Caco-2 (cell line): ENCODE results near the gene BMP6. TPM values are rescaled to one million over a fixed set of nuclear protein-coding genes. Genes with fewer than 3 reads are reported as not detected.

Experiments
- BruUV-seq: library from RNA; stranded (reverse); fragments of 400-500 nt; replicated peaks from 2 replicates; lab custom pipeline; 2021; lab: Mats Ljungman, UMichigan
- CTCF ChIA-PET: fragments of 300-600 bp; sonication (Branson Sonifier 250); formaldehyde crosslinking; loops from one replicate; lab custom pipeline; 2022; ENCODE audit warnings: antibody characterized with exemption; lab: Charles Lee
- POLR2A ChIA-PET: fragments of 300-600 bp; sonication (Branson Sonifier 250); formaldehyde crosslinking; loops from one replicate; lab custom pipeline; 2022; ENCODE audit warnings: antibody characterized with exemption; lab: Charles Lee
- DNase-seq, 2 experiments: peaks; one replicate each; pipeline versions ENCODE4 v3.0.0 to v3.0.0-alpha.2; 2020 to 2022
- H3K27me3 ChIP-seq: replicated peaks from 2 replicates; pipeline ENCODE4 v1.6.0; 2011; ENCODE audit warnings: low read length; ENCODE audit not compliant: control insufficient read depth, insufficient read depth
- H3K36me3 ChIP-seq: 2 replicates; pipeline ENCODE4 v1.5.1; 2011; ENCODE audit warnings: low read length; ENCODE audit not compliant: control insufficient read depth, insufficient read depth
- H3K4me1 ChIP-seq: fragments of 250-450 bp; sonication (Bioruptor Pico); 2 replicates; pipeline ENCODE4 v1.5.1; 2020; ENCODE audit warnings: mild to moderate bottlenecking
- H3K4me3 ChIP-seq: 2 replicates; pipeline ENCODE4 v1.5.1; 2011; ENCODE audit warnings: low read depth, mild to moderate bottlenecking, control low read depth, low read length
- H3K9me3 ChIP-seq: fragments of 250-450 bp; sonication (Bioruptor Pico); 2 replicates; pipeline ENCODE4 v1.5.1; 2020; ENCODE audit warnings: mild to moderate bottlenecking, moderate library complexity
- H3K27ac Mint-ChIP-seq: one replicate; pipeline ENCODE4 v1.8.0; 2022; ENCODE audit warnings: mixed read lengths; ENCODE audit not compliant: unreplicated experiment
- H3K27me3 Mint-ChIP-seq: one replicate; pipeline ENCODE4 v1.8.0; 2022; ENCODE audit warnings: mixed read lengths; ENCODE audit not compliant: insufficient read depth, unreplicated experiment
- H3K36me3 Mint-ChIP-seq: one replicate; pipeline ENCODE4 v1.8.0; 2022; ENCODE audit warnings: mild to moderate bottlenecking, mixed read lengths; ENCODE audit not compliant: insufficient read depth, unreplicated experiment
- H3K4me1 Mint-ChIP-seq: one replicate; pipeline ENCODE4 v1.8.0; 2022; ENCODE audit warnings: low read depth, mixed read lengths; ENCODE audit not compliant: unreplicated experiment
- H3K4me3 Mint-ChIP-seq: one replicate; pipeline ENCODE4 v1.8.0; 2022; ENCODE audit warnings: mild to moderate bottlenecking, moderate library complexity, mixed read lengths; ENCODE audit not compliant: unreplicated experiment
- H3K9me3 Mint-ChIP-seq: one replicate; pipeline ENCODE4 v1.8.0; 2022; ENCODE audit warnings: mixed read lengths; ENCODE audit not compliant: unreplicated experiment
- intact Hi-C: fragments of 100-400 bp; cut with micrococcal nuclease; formaldehyde crosslinking; loops from one replicate; pipeline ENCODE4 v1.10.0; 2022; ENCODE audit not compliant: unreplicated experiment
- total RNA-seq: library from RNA; stranded (reverse); gene quantifications from 2 replicates; pipeline ENCODE4 v1.2.3, GENCODE V29; 2022
- TF ChIP-seq, protein P1 (sequence below), 2 experiments: fragments of 200-600 bp in 1 of 2; IDR thresholded peaks; 1 replicate in 1 of 2; 2 replicates in 1 of 2; pipeline versions ENCODE4 v1.5.1 to v1.8.0; 2011 to 2022; ENCODE audit warnings: antibody characterized with exemption in 1 of 2, control low read depth in 1 of 2, inconsistent platforms in 1 of 2, low read depth in 1 of 2, low read length in 1 of 2, mild to moderate bottlenecking in 1 of 2, moderate library complexity in 1 of 2; ENCODE audit not compliant: insufficient read depth in 1 of 2, severe bottlenecking in 1 of 2, unreplicated experiment in 1 of 2

BMP6 gene
- total RNA-seq, 1 experiment from 2014 or later: 0.61 TPM

DNA sequence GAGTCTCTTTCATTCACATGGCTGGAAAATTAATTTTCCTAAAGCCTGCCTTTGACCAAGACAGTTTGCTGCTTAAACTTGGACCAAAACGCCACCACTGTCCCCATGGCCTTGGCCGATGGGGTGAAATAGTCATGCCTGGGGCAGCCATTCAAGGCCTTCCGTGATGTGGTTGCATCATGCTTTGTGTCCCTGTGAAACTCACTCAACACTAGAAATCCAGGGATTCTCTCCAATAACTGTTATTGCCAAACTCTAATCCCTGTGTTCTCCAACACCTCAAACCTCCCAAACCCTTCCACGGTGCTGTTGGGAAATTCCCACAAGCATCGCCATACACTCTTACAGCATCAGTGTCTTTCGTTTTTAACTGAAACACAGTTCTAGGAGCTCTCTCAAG, 186.1 kb downstream of the BMP6 start:
- Mint-ChIP-seq H3K27ac (no peak overlapping the region), H3K9me3 (no peaks in the 10 kb centered on the region), H3K4me3 (no peak overlapping the region), H3K4me1 (no peaks in the 10 kb centered on the region), H3K36me3 (no peaks in the 10 kb centered on the region), H3K27me3 (no peaks in the 10 kb centered on the region)
- no peaks in the 10 kb centered on the region for H3K27me3 ChIP-seq
- BruUV-seq: no TSS peak
- H3K4me1 ChIP-seq: peaks cover 5% of the 10 kb centered on the region; the same call in 1 of the 2 replicates
- H3K9me3 ChIP-seq: no peaks in the 10 kb centered on the region
- H3K36me3 ChIP-seq: no peaks in the 10 kb centered on the region
- intact Hi-C loops: loop anchor here (5.0 to 10.0 kb wide), 2 partner anchors 80 to 187 kb away; partner anchors contain the start of gene BMP6
- CTCF ChIA-PET: no interaction called here
- POLR2A ChIA-PET: no interaction called here
- TF ChIP-seq, protein P1, sequence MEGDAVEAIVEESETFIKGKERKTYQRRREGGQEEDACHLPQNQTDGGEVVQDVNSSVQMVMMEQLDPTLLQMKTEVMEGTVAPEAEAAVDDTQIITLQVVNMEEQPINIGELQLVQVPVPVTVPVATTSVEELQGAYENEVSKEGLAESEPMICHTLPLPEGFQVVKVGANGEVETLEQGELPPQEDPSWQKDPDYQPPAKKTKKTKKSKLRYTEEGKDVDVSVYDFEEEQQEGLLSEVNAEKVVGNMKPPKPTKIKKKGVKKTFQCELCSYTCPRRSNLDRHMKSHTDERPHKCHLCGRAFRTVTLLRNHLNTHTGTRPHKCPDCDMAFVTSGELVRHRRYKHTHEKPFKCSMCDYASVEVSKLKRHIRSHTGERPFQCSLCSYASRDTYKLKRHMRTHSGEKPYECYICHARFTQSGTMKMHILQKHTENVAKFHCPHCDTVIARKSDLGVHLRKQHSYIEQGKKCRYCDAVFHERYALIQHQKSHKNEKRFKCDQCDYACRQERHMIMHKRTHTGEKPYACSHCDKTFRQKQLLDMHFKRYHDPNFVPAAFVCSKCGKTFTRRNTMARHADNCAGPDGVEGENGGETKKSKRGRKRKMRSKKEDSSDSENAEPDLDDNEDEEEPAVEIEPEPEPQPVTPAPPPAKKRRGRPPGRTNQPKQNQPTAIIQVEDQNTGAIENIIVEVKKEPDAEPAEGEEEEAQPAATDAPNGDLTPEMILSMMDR (IDR thresholded peaks at IDR 0.05; ENCODE audit: insufficient read depth in 1 of 2, low read depth in 1 of 2, low read length in 1 of 2, severe bottlenecking in 1 of 2, unreplicated experiment in 1 of 2): no peak
- H3K4me3 ChIP-seq: no peak overlapping the region
- no peak for DNase-seq

DNA sequence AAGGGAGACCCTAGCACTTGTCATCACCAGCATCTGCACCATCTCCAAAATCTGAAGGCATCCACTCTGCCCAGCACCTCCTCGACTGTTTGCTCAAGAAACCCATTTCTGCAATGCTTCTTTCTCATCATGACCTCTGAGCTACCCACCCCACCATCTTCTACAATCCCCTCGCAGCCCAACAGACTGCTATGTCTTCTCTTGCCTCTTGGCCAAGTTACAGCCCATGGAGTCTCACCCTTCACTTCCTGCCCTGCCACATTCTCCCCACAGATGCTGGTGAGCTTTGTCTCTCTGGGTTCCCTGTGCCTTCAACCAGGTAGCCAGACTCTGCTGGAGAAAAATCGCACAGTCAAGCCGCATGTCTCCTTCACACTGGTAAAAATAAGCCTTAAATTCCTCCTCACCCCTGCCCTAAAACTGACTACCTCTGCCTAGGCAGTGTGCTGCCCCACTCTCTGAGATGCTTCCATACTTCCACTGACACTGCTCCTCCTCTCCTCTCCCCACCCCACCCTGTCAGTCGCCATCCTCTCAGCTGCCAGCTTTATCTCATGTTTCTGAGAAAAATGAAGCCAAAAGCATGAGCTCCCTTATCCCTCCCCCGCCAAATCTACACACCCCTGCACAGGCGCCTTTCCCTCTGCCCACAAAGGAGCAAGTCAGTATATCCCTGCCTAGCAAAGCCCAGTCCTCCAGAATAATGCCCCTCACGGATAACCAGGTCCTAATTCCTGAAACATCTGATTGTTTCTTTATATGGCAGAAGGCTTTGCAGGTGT, 187.0 kb downstream of the BMP6 start:
- BruUV-seq: no TSS peak
- H3K27me3 Mint-ChIP-seq: no peaks in the 10 kb centered on the region
- Histone ChIP-seq H3K4me3 (no peak overlapping the region), H3K36me3 (no peaks in the 10 kb centered on the region), H3K9me3 (no peaks in the 10 kb centered on the region), H3K27me3 (no peaks in the 10 kb centered on the region), H3K4me1 (peaks cover 5% of the 10 kb centered on the region; the same call in 1 of the 2 replicates)
- intact Hi-C loops: loop anchor here (5.0 to 10.0 kb wide), 2 partner anchors 79 to 188 kb away; partner anchors contain the start of gene BMP6
- TF ChIP-seq, protein P1 (IDR thresholded peaks at IDR 0.05; ENCODE audit: insufficient read depth in 1 of 2, low read depth in 1 of 2, low read length in 1 of 2, severe bottlenecking in 1 of 2, unreplicated experiment in 1 of 2): no peak
- no peak overlapping the region for H3K27ac Mint-ChIP-seq
- H3K36me3 Mint-ChIP-seq: no peaks in the 10 kb centered on the region
- no peaks in the 10 kb centered on the region for H3K9me3 Mint-ChIP-seq
- H3K4me3 Mint-ChIP-seq: no peak overlapping the region
- no peaks in the 10 kb centered on the region for H3K4me1 Mint-ChIP-seq
- DNase-seq: no peak
- CTCF ChIA-PET: no interaction called here
- POLR2A ChIA-PET: no interaction called here

DNA sequence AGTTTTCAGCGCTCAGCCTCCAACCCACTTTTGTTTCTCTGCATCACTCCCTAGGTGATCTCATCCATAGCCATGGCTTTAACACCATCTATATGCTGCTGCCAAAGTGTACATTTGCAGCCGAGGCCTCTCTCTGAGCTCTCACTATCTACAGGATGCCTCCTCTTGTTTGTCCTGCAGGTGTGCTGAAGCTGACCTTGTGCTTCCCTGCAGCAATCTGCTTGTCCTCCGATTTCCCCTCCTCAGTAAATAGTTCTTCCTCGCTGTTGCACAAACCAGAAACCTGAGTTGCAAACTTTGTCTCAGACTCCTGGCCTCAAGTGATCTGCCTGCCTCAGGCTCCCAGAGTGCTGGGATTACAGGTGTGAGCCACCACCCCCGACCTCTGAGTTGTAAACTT, 188.4 kb downstream of the BMP6 start:
- ChIA-PET CTCF (interaction anchor here (1.0 to 1.1 kb wide), 2 partner anchors 92 to 191 kb away, joined by 3 read pairs; no protein-coding TSS in a partner anchor), POLR2A (interaction anchor here (0.6 kb wide), 1 partner anchor 43 kb away, joined by 6 read pairs; no protein-coding TSS in a partner anchor)
- Histone ChIP-seq H3K4me1 (no peaks in the 10 kb centered on the region; the same call in 1 of the 2 replicates), H3K9me3 (no peaks in the 10 kb centered on the region), H3K36me3 (no peaks in the 10 kb centered on the region), H3K27me3 (no peaks in the 10 kb centered on the region), H3K4me3 (no peak overlapping the region)
- TF ChIP-seq, protein P1 (IDR thresholded peaks at IDR 0.05; ENCODE audit: insufficient read depth in 1 of 2, low read depth in 1 of 2, low read length in 1 of 2, severe bottlenecking in 1 of 2, unreplicated experiment in 1 of 2): no peak
- Mint-ChIP-seq H3K36me3 (no peaks in the 10 kb centered on the region), H3K4me1 (no peaks in the 10 kb centered on the region), H3K4me3 (no peak overlapping the region), H3K27ac (no peak overlapping the region), H3K27me3 (no peaks in the 10 kb centered on the region), H3K9me3 (no peaks in the 10 kb centered on the region)
- intact Hi-C loops: loop anchor here (5.0 to 10.0 kb wide), 2 partner anchors 78 to 190 kb away; partner anchors contain the start of gene BMP6
- no peak for DNase-seq
- BruUV-seq: no TSS peak
